22Rv1 (cell line): ENCODE measurements around the gene FBXO31.

Experiments
- ZFX ChIP-seq: fragments of 450-650 bp; IDR thresholded peaks from 2 replicates; pipeline ENCODE4 v1.6.1; 2017; ENCODE audit warnings: antibody characterized with exemption, borderline replicate concordance
- TF ChIP-seq, protein P1 (sequence below): fragments of 450-650 bp; IDR thresholded peaks from 2 replicates; pipeline ENCODE4 v1.5.1; 2017; ENCODE audit warnings: mild to moderate bottlenecking

DNA sequence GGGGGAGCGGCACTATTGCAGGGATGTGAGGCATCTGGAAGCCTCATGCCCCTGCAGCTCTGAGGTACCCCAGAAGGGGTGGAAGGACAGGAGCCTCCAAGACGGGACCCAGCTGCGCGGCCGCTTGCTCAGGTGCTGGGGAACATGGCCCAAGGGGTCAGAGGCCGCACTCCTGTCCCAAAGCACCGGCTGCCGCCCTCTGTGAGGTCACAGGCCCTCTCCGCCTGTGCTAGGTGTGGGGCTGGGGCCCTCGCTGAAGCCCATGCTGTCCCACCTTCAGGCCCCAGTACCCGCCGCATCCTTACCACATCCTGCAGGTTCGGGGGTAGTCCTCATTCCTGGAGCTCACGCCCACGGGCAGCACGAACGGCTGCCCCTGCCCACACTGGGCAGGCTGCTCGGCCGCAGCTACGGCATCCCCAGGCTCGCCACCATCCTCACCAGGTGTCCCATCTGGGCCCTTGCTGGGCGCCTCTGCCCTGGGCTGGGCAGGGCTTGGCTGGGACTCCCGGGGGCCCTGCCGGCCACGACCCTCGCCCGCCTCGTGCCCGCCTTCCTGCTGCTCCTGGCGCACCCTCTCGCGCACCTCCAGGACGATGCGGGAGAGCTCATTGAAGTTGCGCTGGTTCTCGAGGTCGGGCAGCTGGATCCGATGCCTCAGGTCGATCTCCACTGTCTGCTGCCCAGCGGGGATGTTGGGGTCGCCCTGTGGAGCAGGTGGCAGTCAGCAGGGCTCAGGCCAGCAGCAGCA, 49.8 kb downstream of the FBXO31 start:
- TF ChIP-seq, protein P1, sequence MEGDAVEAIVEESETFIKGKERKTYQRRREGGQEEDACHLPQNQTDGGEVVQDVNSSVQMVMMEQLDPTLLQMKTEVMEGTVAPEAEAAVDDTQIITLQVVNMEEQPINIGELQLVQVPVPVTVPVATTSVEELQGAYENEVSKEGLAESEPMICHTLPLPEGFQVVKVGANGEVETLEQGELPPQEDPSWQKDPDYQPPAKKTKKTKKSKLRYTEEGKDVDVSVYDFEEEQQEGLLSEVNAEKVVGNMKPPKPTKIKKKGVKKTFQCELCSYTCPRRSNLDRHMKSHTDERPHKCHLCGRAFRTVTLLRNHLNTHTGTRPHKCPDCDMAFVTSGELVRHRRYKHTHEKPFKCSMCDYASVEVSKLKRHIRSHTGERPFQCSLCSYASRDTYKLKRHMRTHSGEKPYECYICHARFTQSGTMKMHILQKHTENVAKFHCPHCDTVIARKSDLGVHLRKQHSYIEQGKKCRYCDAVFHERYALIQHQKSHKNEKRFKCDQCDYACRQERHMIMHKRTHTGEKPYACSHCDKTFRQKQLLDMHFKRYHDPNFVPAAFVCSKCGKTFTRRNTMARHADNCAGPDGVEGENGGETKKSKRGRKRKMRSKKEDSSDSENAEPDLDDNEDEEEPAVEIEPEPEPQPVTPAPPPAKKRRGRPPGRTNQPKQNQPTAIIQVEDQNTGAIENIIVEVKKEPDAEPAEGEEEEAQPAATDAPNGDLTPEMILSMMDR: no peak
- TF ChIP-seq ZFX: no peak
